ENCODE data around the gene LGALS12. TPM values are rescaled to one million over a fixed set of nuclear protein-coding genes. Genes with fewer than 3 reads are reported as not detected.
"Not testable (repeated sequence)": the region's sequence is repeated elsewhere in the genome, so short reads cannot be mapped to it uniquely, and the experiment has no call there.

Gene LGALS12
- total RNA-seq, 2 donors from 2014 or later = 2.9 TPM; not detected in 1

DNA sequence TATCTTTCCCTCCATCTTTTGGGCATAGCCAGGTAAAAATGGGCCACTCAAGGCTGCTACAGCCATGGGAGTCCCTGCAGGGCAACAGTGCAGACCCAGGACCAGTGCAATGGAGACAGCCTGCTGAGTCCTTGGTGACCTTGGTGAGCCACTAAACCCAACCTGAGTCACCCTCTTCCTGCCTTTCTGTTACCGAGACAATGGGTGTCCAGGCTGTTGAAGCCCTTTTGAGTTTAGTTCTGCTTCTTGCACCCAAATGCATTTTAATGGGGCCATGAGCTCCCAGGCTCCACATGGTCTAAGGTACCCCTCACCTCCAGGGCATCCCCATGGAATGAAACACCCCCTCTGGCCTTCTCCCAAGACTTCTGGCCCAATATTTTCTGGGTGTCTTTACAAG lies 29.9 kb downstream of the LGALS12 start:
- no peak overlapping the region for H3K27ac ChIP-seq
- TF ChIP-seq CTCF (IDR thresholded peaks at IDR 0.05) = no peak
- H3K36me3 ChIP-seq = no peaks in the 10 kb centered on the region
- no peaks in the 10 kb centered on the region for H3K9me3 ChIP-seq
- H3K27me3 ChIP-seq = no peaks in the 10 kb centered on the region
- peaks cover 0 to 41% of the 10 kb centered on the region in 2 donors for H3K4me1 ChIP-seq
- no peak for DNase-seq (ENCODE audit: low spot score)
- no peak overlapping the region for H3K4me3 ChIP-seq

- Histone ChIP-seq H3K4me3 (peak within 1 kb of the TSS; percentile 22 to 50), H3K36me3 (no peaks in the 10 kb centered on the region), H3K9me3 (no peaks in the 10 kb centered on the region), H3K27ac (peak within 1 kb of the TSS; percentile 77 to 85), H3K4me1 (peaks cover 0 to 35% of the 10 kb centered on the region in 2 donors), H3K27me3 (no peaks in the 10 kb centered on the region)
- TF ChIP-seq CTCF (IDR thresholded peaks at IDR 0.05) = no peak
- peak; percentile 61 for DNase-seq (ENCODE audit: low spot score)
Measured at GRCh38 chr11:63536669-63537292, 30.9 kb downstream of the LGALS12 start, which contains the start of gene PLAAT4. Gene PLAAT4, plus strand, starts transcription at chr11:63536808. Its CDS starts 61 bp downstream, at chr11:63536869.

DNA sequence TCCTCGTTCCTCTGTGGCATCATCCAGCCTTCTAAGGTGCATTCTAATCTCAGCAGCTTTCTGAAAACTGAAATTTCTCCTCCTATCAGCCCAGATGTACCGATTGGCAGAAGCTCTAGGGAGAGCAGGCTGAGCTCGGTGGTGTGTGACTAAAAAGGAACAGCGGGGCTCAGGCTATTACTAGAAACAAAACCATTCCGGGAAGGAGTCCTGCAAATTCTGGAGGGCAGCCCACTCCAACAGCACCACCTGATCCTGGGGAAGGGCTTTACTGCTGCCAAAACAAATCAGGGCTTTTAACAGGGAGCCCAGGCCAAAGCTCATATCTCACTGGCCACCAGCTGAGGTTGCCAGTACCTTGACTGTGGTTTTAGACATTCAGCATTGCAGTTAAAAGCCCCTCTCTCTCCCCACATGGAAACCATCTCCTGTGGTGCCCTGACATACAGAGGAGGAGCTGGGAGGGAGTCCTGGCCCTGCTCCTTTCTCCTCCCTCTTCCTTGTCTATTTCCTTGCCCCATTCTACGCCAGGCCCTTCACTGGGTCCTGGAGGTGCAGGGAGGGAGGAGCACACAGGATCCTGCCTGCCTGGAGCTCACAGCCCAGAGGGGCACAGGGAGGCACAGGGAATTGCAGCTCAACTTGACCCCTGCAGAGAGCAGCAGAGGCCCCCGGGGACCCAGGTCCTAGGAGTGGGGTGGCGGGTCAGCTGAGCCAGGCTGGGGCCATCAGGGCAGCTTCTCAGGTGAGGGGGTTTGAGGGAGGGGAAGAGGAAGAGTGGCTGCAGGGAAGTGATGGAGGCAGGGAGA lies 31.6 kb downstream of the LGALS12 start:
- peaks cover 0 to 31% of the 10 kb centered on the region in 2 donors for H3K4me1 ChIP-seq
- H3K36me3 ChIP-seq = no peaks in the 10 kb centered on the region
- TF ChIP-seq CTCF (IDR thresholded peaks at IDR 0.05) = no peak

GRCh38 chr11:63542506-63542905 lies 36.6 kb downstream of the LGALS12 start:
- not testable (repeated sequence) for H3K27me3 ChIP-seq; H3K36me3 ChIP-seq; H3K27ac ChIP-seq; H3K9me3 ChIP-seq; H3K4me3 ChIP-seq; DNase-seq (ENCODE audit: low spot score)
- peaks cover 0 to 14% of the 10 kb centered on the region in 2 donors for H3K4me1 ChIP-seq

More for the DNA sequence above, 31.6 kb downstream of the LGALS12 start:
- H3K27me3 ChIP-seq = no peaks in the 10 kb centered on the region
- peak; percentile 71 for DNase-seq (ENCODE audit: low spot score)
- no peaks in the 10 kb centered on the region for H3K9me3 ChIP-seq
- H3K27ac ChIP-seq = peak overlapping the region; percentile 77 to 85
- H3K4me3 ChIP-seq = peak overlapping the region; percentile 22 to 50

GRCh38 chr11:63543711-63544110 lies 37.8 kb downstream of the LGALS12 start:
- Histone ChIP-seq H3K9me3 (no peaks in the 10 kb centered on the region), H3K4me1 (peaks cover 0 to 7% of the 10 kb centered on the region in 2 donors), H3K27me3 (no peaks in the 10 kb centered on the region), H3K4me3 (no peak overlapping the region), H3K36me3 (no peaks in the 10 kb centered on the region), H3K27ac (no peak overlapping the region)
- no peak for DNase-seq (ENCODE audit: low spot score)
- TF ChIP-seq CTCF (IDR thresholded peaks at IDR 0.05) = no peak

GRCh38 chr11:63547061-63547460 lies 41.2 kb downstream of the LGALS12 start:
- Histone ChIP-seq H3K9me3 (no peaks in the 10 kb centered on the region), H3K36me3 (no peaks in the 10 kb centered on the region), H3K4me1 (peaks cover 0 to 5% of the 10 kb centered on the region in 2 donors), H3K27me3 (no peaks in the 10 kb centered on the region), H3K4me3 (no peak overlapping the region), H3K27ac (no peak overlapping the region)
- DNase-seq (ENCODE audit: low spot score) = peak; percentile 43
- TF ChIP-seq CTCF (IDR thresholded peaks at IDR 0.05) = no peak

Data from right atrium auricular region (tissue), 2 donors.